HG02763 (cell line): ENCODE measurements around the gene ZNF474.

Experiments
- ATAC-seq: cut with Tn5 transposase; IDR thresholded peaks from one replicate; pipeline ENCODE4 v1.9.1; 2021; ENCODE audit warnings: mild to moderate bottlenecking, moderate library complexity; ENCODE audit not compliant: unreplicated experiment

Gene ZNF474

GRCh38 chr5:122180146-122180712, 50.9 kb downstream of the ZNF474 start:
- ATAC-seq, result no peak

GRCh38 chr5:122180863-122181548, 51.7 kb downstream of the ZNF474 start:
- no peak for ATAC-seq

- no peak for ATAC-seq
Observed at GRCh38 chr5:122181863-122182262, 52.5 kb downstream of the ZNF474 start.

- ATAC-seq, result no peak
Observed at GRCh38 chr5:122182491-122182921, 53.2 kb downstream of the ZNF474 start.

- ATAC-seq, result no peak
Observed at GRCh38 chr5:122183098-122183787, 53.9 kb downstream of the ZNF474 start.

GRCh38 chr5:122183788-122184170, 54.4 kb downstream of the ZNF474 start:
- no peak for ATAC-seq

GRCh38 chr5:122184676-122185255, 55.4 kb downstream of the ZNF474 start:
- ATAC-seq, result no peak

- no peak for ATAC-seq
Observed at GRCh38 chr5:122187426-122187825, 58.1 kb downstream of the ZNF474 start.

GRCh38 chr5:122190156-122190555, 60.8 kb downstream of the ZNF474 start:
- no peak for ATAC-seq

- peak; percentile 60 for ATAC-seq
Observed at GRCh38 chr5:122192497-122193496, 63.5 kb downstream of the ZNF474 start.

GRCh38 chr5:122195802-122196394, 66.6 kb downstream of the ZNF474 start:
- no peak for ATAC-seq

- no peak for ATAC-seq
Observed at GRCh38 chr5:122199146-122199545, 69.8 kb downstream of the ZNF474 start.

- no peak for ATAC-seq
Observed at GRCh38 chr5:122200450-122200849, 71.1 kb downstream of the ZNF474 start.

GRCh38 chr5:122200865-122201264, 71.5 kb downstream of the ZNF474 start:
- ATAC-seq, result no peak

- no peak for ATAC-seq
Observed at GRCh38 chr5:122201365-122201764, 72.0 kb downstream of the ZNF474 start.

GRCh38 chr5:122202952-122203351, 73.6 kb downstream of the ZNF474 start:
- no peak for ATAC-seq
